ENCODE data around the gene SDCCAG8. TPM values are rescaled to one million over a fixed set of nuclear protein-coding genes. Genes with fewer than 3 reads are reported as not detected.
A peak's percentile ranks its signal among the peaks of the same experiment; 100 is the strongest.

The SDCCAG8 gene
- total RNA-seq, 2 donors from 2014 or later = 49.0 to 56.4 TPM

DNA sequence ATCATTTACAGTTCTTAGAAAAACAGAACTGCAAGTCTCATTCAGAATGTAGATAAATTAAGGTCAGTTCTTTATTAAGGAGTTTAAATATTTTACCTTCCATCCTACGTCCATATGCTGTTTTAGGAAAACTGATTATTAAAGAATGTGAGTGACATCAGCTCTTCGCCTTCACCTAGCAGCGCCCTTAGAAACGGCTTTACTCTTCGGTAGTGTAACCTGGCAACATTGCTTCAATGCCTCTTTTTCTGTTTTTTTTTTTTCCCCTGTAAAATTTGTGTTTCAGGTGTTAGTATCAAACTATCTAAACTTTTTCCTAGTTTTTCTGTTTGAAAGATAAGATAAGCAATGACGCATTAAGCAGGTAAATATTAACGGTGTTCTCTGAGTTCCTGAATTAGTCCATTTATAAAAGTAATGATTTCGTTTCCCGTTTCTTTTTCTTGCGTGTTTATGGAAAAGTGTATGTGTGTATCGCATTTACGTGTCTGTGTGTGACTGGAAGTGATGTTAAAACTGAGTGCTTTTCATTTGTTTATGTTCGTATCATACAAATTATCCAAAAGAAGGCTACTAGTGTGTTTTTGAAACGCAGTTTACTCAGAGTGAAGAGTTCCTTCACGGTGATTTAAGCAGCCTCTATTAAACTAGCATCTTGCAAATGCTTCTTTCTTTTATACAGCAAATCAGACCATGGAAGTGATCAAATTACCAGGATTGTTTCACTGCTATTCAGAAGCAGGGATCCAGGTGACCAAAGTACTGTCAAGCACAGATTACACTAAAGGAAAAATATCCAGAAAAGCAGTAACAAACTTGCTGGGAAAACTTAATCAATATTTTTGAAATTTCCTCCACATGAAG, 139.0 kb downstream of the SDCCAG8 start:
- Histone ChIP-seq H3K4me1 (peaks cover 15% of the 10 kb centered on the region), H3K27ac (peak overlapping the region in 3 of 4 donors; percentile 14 to 59 (median 51)), H3K27me3 (no peaks in the 10 kb centered on the region), H3K4me3 (no peak overlapping the region), H3K9me3 (no peaks in the 10 kb centered on the region), H3K36me3 (replicated peaks in 1 of 2; ENCODE audit: insufficient read depth in 1 of 2, low read depth in 2 of 2) (no peaks in the 10 kb centered on the region)
- intact Hi-C loops (cut with DNase I) = no loop called here
- ATAC-seq (peak; percentile 52), DNase-seq (peak in 3 of 4 donors; percentile 13 to 51 (median 30))
- TF ChIP-seq, protein P1, sequence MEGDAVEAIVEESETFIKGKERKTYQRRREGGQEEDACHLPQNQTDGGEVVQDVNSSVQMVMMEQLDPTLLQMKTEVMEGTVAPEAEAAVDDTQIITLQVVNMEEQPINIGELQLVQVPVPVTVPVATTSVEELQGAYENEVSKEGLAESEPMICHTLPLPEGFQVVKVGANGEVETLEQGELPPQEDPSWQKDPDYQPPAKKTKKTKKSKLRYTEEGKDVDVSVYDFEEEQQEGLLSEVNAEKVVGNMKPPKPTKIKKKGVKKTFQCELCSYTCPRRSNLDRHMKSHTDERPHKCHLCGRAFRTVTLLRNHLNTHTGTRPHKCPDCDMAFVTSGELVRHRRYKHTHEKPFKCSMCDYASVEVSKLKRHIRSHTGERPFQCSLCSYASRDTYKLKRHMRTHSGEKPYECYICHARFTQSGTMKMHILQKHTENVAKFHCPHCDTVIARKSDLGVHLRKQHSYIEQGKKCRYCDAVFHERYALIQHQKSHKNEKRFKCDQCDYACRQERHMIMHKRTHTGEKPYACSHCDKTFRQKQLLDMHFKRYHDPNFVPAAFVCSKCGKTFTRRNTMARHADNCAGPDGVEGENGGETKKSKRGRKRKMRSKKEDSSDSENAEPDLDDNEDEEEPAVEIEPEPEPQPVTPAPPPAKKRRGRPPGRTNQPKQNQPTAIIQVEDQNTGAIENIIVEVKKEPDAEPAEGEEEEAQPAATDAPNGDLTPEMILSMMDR (IDR thresholded peaks at IDR 0.05) = no peak
- TF ChIP-seq POLR2A (IDR thresholded peaks at IDR 0.05) = no peak
- 45 to 56% methylated on average over 15 of the region's 15 CpGs for WGBS, 2 donors

DNA sequence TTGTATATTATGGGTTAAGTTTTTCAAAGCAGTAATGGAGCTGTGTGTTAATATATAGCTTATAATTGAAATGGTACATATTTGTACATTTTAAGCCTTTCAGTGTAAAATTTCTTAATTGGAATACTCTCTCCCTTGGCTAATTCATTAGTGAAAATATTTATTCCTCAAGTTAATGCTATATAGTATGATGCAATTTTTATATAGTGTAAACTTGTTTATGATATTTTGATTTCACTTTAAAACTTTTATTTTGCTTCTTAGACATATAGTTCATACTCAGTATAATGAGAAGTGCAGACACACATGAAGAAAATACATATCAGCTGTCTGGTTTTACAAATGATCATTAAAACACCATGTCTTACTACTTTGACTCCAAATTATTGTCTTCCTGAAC, 140.6 kb downstream of the SDCCAG8 start:
- intact Hi-C loops (cut with DNase I) = no loop called here
- H3K9me3 ChIP-seq = no peaks in the 10 kb centered on the region

DNA sequence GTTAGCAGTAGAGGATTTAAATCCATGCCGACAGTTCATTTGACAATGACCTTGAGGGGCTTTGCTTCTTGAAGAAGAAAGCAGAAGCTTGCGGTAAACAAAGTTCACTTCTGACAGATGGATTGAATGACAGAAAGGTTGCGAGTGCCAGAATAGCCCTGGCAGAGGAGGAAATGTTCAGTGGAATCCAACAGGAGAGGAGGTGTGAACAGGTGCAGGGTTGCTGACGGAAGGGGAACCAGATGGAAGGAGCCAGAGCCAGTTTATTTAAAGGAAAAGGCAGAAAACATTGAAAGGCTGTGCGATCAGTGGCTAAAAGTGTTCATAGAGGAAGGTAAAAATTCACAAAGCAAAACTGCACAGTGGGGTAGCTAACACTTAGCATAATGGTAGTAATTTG, 141.0 kb downstream of the SDCCAG8 start:
- DNase-seq (peak in 1 of 4 donors; percentile 11), ATAC-seq (no peak)
- peak overlapping the region in 3 of 4 donors; percentile 3 to 22 (median 10) for H3K27ac ChIP-seq
- intact Hi-C loops (cut with DNase I) = no loop called here
- H3K9me3 ChIP-seq = no peaks in the 10 kb centered on the region
- H3K36me3 ChIP-seq (replicated peaks in 1 of 2; ENCODE audit: insufficient read depth in 1 of 2, low read depth in 2 of 2) = no peaks in the 10 kb centered on the region
- WGBS, 2 donors = 39 to 59% methylated on average over 5 of the region's 5 CpGs
- H3K27me3 ChIP-seq = no peaks in the 10 kb centered on the region
- H3K4me3 ChIP-seq = no peak overlapping the region
- peaks cover 15% of the 10 kb centered on the region for H3K4me1 ChIP-seq
- TF ChIP-seq, protein P1 (IDR thresholded peaks at IDR 0.05) = no peak
- TF ChIP-seq POLR2A (IDR thresholded peaks at IDR 0.05) = no peak

More for the DNA sequence above, 140.6 kb downstream of the SDCCAG8 start:
- Histone ChIP-seq H3K4me1 (peaks cover 15% of the 10 kb centered on the region), H3K27me3 (no peaks in the 10 kb centered on the region), H3K4me3 (no peak overlapping the region), H3K27ac (peak overlapping the region in 2 of 4 donors; percentile 3 to 22), H3K36me3 (replicated peaks in 1 of 2; ENCODE audit: insufficient read depth in 1 of 2, low read depth in 2 of 2) (no peaks in the 10 kb centered on the region)
- TF ChIP-seq, protein P1 (IDR thresholded peaks at IDR 0.05) = no peak
- TF ChIP-seq POLR2A (IDR thresholded peaks at IDR 0.05) = no peak
- DNase-seq (no peak), ATAC-seq (no peak)

DNA sequence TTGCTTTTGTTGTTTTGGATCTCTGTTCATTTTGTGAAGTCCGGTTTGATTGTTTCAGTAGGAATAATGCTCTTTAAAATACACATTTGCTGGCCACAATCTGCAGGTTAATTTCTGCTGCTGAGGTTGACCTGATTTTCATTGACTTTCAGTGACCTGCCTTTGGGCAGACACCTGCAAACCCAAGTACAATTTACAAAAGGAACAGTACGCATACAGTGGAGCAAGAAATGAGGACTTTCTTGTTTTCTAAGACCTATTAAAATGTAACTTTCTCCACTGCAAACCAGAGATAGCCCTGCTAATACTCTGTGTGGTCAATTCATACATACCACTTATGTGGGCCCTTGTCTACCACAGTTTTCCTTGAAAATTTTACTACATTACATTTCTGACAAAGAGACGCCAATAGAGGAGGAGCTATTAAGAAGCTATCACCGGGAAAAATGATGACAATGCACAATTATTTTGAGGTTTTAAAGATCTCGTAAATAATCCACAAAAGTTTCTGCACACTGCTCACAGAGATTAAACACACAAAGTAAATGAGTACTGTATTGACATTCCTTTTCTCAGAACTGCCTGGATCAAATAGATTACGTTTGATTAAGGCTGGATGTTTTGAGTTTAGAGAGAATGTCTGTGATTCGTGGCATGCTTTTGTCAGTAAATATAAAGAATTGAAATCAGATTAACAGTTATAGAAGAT, 141.9 kb downstream of the SDCCAG8 start:
- intact Hi-C loops (cut with DNase I) = no loop called here
- H3K27ac ChIP-seq = peak overlapping the region in 3 of 4 donors; percentile 1 to 27 (median 22)

More for the DNA sequence above, 141.9 kb downstream of the SDCCAG8 start:
- no peaks in the 10 kb centered on the region for H3K27me3 ChIP-seq
- peaks cover 15% of the 10 kb centered on the region for H3K4me1 ChIP-seq
- no peak for TF ChIP-seq POLR2A (IDR thresholded peaks at IDR 0.05)
- TF ChIP-seq, protein P1 (IDR thresholded peaks at IDR 0.05) = no peak
- ATAC-seq (no peak), DNase-seq (no peak)
- 45 to 48% methylated on average over 7 of the region's 7 CpGs for WGBS, 2 donors
- H3K9me3 ChIP-seq = no peaks in the 10 kb centered on the region
- H3K36me3 ChIP-seq (replicated peaks in 1 of 2; ENCODE audit: insufficient read depth in 1 of 2, low read depth in 2 of 2) = no peaks in the 10 kb centered on the region
- H3K4me3 ChIP-seq = no peak overlapping the region

Data from body of pancreas (tissue), 4 donors.